Stimulated activated naive B cell treated with anti-CD40 and anti-IgM and Interleukin-4, amounts not matched to agents 10 μg/mL and 1 μg/mL and 100 μg/mL, for 72 hours (primary cell): Measurements from ENCODE around the gene ZNF593.
A peak's percentile ranks its signal among the peaks of the same experiment; 100 is the strongest.

Experiments used
- ATAC-seq, 2 donors: fragments of 150-1000 bp; cut with Tn5 transposase; replicated peaks; 2 replicates each; pipeline ENCODE4 v1.10.0; 2021; ENCODE audit warnings: moderate library complexity in 1 of 2
- DNase-seq: peaks from one replicate; pipeline ENCODE4 v3.0.0; 2021
- H3K27ac Mint-ChIP-seq: one replicate; pipeline ENCODE4 v1.8.0; 2022; ENCODE audit warnings: mild to moderate bottlenecking, mixed read lengths
- H3K27me3 Mint-ChIP-seq, 2 donors: one replicate each; pipeline ENCODE4 v1.8.0; 2022; ENCODE audit warnings: mixed read lengths in 2 of 2
- H3K36me3 Mint-ChIP-seq, 2 donors: one replicate each; pipeline ENCODE4 v1.8.0; 2022; ENCODE audit warnings: mixed read lengths in 2 of 2, mild to moderate bottlenecking in 1 of 2
- H3K4me1 Mint-ChIP-seq, 2 donors: one replicate each; pipeline ENCODE4 v1.8.0; 2022; ENCODE audit warnings: mixed read lengths in 2 of 2, mild to moderate bottlenecking in 1 of 2
- H3K4me3 Mint-ChIP-seq, 2 donors: one replicate each; pipeline ENCODE4 v1.8.0; 2022; ENCODE audit warnings: mild to moderate bottlenecking in 2 of 2, mixed read lengths in 2 of 2, moderate library complexity in 1 of 2
- H3K9me3 Mint-ChIP-seq, 2 donors: one replicate each; pipeline ENCODE4 v1.8.0; 2022; ENCODE audit warnings: mixed read lengths in 2 of 2, mild to moderate bottlenecking in 1 of 2

Gene ZNF593

GRCh38 chr1:26158908-26159742 lies 10.6 kb upstream of the ZNF593 start, which contains the start of gene FAM110D:
Gene FAM110D (plus strand): TSS chr1:26159079. CDS start chr1:26161292, 2,213 bp downstream.
- no peaks in the 10 kb centered on the region for H3K9me3 Mint-ChIP-seq
- no peaks in the 10 kb centered on the region for H3K36me3 Mint-ChIP-seq
- H3K4me3 Mint-ChIP-seq: no peak within 1 kb of the TSS
- ATAC-seq: no peak
- peaks cover 45 to 71% of the 10 kb centered on the region in 2 donors for H3K27me3 Mint-ChIP-seq
- no peak within 1 kb of the TSS for H3K27ac Mint-ChIP-seq
- peaks cover 6 to 11% of the 10 kb centered on the region in 2 donors for H3K4me1 Mint-ChIP-seq
- no peak for DNase-seq

GRCh38 chr1:26159743-26160039 lies 10.0 kb upstream of the ZNF593 start:
- no peak for ATAC-seq
- H3K9me3 Mint-ChIP-seq: no peaks in the 10 kb centered on the region
- H3K27me3 Mint-ChIP-seq: peaks cover 47 to 69% of the 10 kb centered on the region in 2 donors
- H3K36me3 Mint-ChIP-seq: no peaks in the 10 kb centered on the region
- no peak overlapping the region for H3K4me3 Mint-ChIP-seq
- H3K4me1 Mint-ChIP-seq: peaks cover 8 to 14% of the 10 kb centered on the region in 2 donors
- DNase-seq: no peak
- no peak overlapping the region for H3K27ac Mint-ChIP-seq

- no peak overlapping the region for H3K27ac Mint-ChIP-seq
- DNase-seq (no peak), ATAC-seq (no peak)
- H3K36me3 Mint-ChIP-seq: no peaks in the 10 kb centered on the region
- no peaks in the 10 kb centered on the region for H3K9me3 Mint-ChIP-seq
- peak overlapping the region; percentile 53 to 73 for H3K4me3 Mint-ChIP-seq
- H3K27me3 Mint-ChIP-seq: peaks cover 44 to 65% of the 10 kb centered on the region in 2 donors
- peaks cover 15 to 25% of the 10 kb centered on the region in 2 donors for H3K4me1 Mint-ChIP-seq
Observed at GRCh38 chr1:26160527-26161414, 8.9 kb upstream of the ZNF593 start.

GRCh38 chr1:26161415-26162219 lies 8.1 kb upstream of the ZNF593 start:
- Mint-ChIP-seq H3K27ac (no peak overlapping the region), H3K9me3 (no peaks in the 10 kb centered on the region), H3K4me1 (peaks cover 15 to 21% of the 10 kb centered on the region in 2 donors), H3K36me3 (no peaks in the 10 kb centered on the region), H3K27me3 (peaks cover 38 to 56% of the 10 kb centered on the region in 2 donors), H3K4me3 (peak overlapping the region; percentile 57 to 73)
- ATAC-seq (peak; percentile 56 to 68), DNase-seq (peak; percentile 33)

DNA sequence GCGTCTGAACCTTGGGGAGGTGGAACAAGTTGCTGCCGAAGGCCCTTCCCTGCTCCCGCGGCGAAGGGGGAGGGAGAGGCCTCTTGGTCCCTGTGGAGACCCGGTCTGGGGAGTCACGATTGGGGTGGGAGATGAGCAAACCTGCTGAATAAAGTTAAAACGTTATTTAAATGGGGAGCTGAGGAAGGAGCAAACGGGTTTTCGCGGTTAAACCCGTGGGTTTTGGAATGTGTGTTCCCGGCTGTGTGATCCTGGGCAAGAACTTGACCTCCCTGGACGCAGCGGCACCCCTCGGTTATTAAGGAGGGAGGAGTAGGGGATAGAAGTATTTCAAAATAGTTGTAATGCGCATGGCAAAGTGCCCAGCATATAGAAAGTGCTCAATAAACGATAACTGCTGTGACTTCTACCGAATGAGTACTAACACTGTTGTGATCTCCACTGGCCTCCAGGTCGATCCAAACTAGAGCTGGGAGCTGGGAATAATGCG lies 7.4 kb upstream of the ZNF593 start:
- no peaks in the 10 kb centered on the region for H3K36me3 Mint-ChIP-seq
- peak overlapping the region; percentile 57 to 68 for H3K4me3 Mint-ChIP-seq
- no peaks in the 10 kb centered on the region for H3K9me3 Mint-ChIP-seq
- no peak for ATAC-seq
- DNase-seq: no peak
- H3K27ac Mint-ChIP-seq: no peak overlapping the region
- H3K4me1 Mint-ChIP-seq: peaks cover 15 to 19% of the 10 kb centered on the region in 2 donors
- peaks cover 36 to 51% of the 10 kb centered on the region in 2 donors for H3K27me3 Mint-ChIP-seq

GRCh38 chr1:26163684-26164035 lies 6.0 kb upstream of the ZNF593 start:
- H3K4me3 Mint-ChIP-seq: peak overlapping the region in 1 of 2 donors; percentile 67
- no peaks in the 10 kb centered on the region for H3K36me3 Mint-ChIP-seq
- ATAC-seq (no peak), DNase-seq (no peak)
- no peak overlapping the region for H3K27ac Mint-ChIP-seq
- H3K27me3 Mint-ChIP-seq: peaks cover 25 to 45% of the 10 kb centered on the region in 2 donors
- peaks cover 15 to 19% of the 10 kb centered on the region in 2 donors for H3K4me1 Mint-ChIP-seq
- H3K9me3 Mint-ChIP-seq: no peaks in the 10 kb centered on the region

- Mint-ChIP-seq H3K4me1 (peaks cover 15 to 21% of the 10 kb centered on the region in 2 donors), H3K36me3 (no peaks in the 10 kb centered on the region), H3K27ac (no peak overlapping the region), H3K9me3 (no peaks in the 10 kb centered on the region), H3K27me3 (peaks cover 24 to 39% of the 10 kb centered on the region in 2 donors), H3K4me3 (peak overlapping the region; percentile 63 to 67)
- peak; percentile 73 to 74 for ATAC-seq
- peak; percentile 21 for DNase-seq
Observed at GRCh38 chr1:26164036-26164860, 5.5 kb upstream of the ZNF593 start.

DNA sequence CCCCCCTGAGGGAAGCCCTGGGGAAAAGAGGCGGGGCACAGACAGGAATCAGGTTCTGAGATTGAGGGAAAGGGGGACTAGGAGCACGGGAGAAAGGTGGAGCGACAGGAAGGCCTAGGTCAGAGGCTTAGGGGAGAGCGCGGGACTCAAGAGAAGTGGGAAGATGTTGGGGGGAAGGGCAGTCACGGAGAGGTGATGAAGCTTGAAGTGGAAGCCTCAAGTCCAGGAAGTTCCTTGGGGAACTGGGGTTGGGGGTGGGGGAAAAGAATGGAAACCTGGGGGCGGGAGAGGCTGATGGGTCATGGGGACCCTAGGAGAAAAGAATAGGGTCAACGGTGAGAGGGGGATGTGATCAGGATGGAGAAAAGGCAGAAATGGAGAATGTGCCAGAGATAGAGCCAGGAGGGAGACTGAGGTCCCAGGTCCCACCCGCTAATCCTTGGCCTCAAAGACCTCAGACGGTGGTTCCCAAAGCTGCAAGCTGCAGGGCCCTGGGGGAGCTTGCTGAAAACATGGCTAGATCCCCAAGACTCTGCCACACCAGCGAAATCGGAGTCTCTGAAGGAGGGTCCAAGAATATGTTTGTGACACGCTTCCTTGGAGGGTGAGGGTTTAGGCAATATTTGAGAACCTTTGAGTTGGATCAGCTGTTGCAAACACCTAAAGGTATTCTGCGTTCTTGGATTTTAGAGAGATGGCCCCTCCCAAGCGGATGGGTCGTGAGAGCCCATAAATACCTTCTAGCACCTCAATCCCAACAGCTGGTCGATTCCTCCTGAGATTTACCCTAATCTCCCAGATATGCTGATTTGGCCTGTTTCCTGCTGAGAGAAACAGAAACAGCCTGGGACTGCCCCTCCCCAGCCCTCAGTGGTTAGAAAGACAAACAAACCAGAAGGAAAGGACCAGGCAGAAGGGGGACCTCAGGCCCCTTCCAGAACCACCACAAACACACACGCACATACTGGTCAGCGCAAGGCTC lies 4.6 kb upstream of the ZNF593 start:
- H3K27ac Mint-ChIP-seq: no peak overlapping the region
- no peak for DNase-seq
- H3K36me3 Mint-ChIP-seq: peaks cover 0 to 3% of the 10 kb centered on the region in 2 donors

DNA sequence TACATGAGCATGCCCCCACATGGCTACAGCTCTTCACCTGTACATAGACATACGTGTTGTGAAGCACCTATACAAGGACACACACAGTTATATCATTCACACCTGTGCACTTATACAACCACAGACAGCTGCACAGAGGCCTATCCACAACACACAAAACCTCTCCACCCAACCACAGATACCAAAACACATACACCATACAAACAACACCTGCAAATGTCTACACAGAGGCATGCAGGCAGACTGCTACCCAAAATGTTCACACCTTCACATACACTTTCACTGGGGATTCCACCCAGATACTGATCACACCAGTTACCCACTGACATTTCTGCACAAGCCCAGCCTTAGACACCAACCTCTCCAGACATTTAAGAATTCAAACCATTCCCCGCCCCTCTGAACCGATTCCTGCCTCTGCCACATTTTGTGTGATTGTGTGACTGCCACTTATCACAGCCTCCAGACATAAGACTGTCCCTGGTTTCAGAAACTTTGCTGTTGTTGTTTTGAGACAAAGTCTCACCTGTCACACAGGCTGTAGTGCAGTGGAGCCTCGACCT lies 2.9 kb upstream of the ZNF593 start:
- H3K27me3 Mint-ChIP-seq: peaks cover 15 to 17% of the 10 kb centered on the region in 2 donors
- no peak overlapping the region for H3K4me3 Mint-ChIP-seq
- DNase-seq: no peak
- H3K4me1 Mint-ChIP-seq: peaks cover 24 to 42% of the 10 kb centered on the region in 2 donors
- no peaks in the 10 kb centered on the region for H3K9me3 Mint-ChIP-seq
- ATAC-seq: no peak
- no peak overlapping the region for H3K27ac Mint-ChIP-seq
- peaks cover 7 to 9% of the 10 kb centered on the region in 2 donors for H3K36me3 Mint-ChIP-seq

More for the DNA sequence above, 4.6 kb upstream of the ZNF593 start:
- peaks cover 19 to 30% of the 10 kb centered on the region in 2 donors for H3K27me3 Mint-ChIP-seq
- ATAC-seq: no peak
- H3K9me3 Mint-ChIP-seq: no peaks in the 10 kb centered on the region
- peaks cover 15 to 27% of the 10 kb centered on the region in 2 donors for H3K4me1 Mint-ChIP-seq
- H3K4me3 Mint-ChIP-seq: peak overlapping the region; percentile 63 to 66

DNA sequence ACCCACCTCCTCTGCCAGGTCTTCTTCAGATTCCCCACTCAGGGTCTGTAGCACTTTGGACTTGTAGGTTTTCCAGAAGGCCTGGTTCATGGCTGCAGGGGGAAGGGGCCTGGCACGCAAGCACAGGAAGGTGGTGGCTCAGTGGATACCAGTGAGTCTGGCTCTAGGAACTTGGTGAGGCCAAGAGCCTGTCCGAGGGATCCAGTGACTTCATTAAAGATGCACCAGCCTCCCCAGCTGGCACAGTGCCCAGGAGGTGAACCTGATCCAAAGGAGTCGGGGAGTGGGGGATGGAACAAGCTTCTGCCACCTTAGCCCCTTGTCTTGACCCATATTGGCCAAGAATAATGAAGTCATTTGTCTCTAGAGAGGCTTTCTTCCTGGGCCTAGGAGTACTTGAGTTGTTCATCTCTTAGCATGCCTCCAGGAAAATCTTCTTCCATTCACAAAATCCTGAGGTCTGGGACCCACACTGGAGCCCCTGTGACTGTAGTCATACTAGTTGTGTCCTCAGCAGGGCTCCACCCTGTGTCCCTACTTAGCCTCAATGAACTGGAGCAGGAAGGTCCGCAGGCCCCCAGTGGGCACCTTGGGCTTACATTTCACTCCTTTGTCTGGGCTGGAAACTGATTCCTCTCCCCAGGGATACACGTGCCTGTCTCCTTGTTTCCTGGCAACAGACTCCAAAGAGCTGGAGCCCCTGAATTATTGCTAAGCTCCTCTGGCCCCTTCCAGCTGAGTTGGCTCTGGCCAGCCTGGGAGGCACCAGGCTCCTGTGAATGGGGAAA lies 1.1 kb upstream of the ZNF593 start, which contains the start of gene C1orf232:
Gene C1orf232, minus strand, starts transcription at position 554 of the 788 bp plus-strand sequence. Its CDS starts 464 bp downstream, at position 90.
- peaks cover 20 to 37% of the 10 kb centered on the region in 2 donors for H3K4me1 Mint-ChIP-seq
- ATAC-seq (no peak), DNase-seq (no peak)
- peaks cover 7 to 9% of the 10 kb centered on the region in 2 donors for H3K36me3 Mint-ChIP-seq
- peak within 1 kb of the TSS; percentile 92 to 98 for H3K4me3 Mint-ChIP-seq
- peaks cover 9 to 10% of the 10 kb centered on the region in 2 donors for H3K27me3 Mint-ChIP-seq
- no peaks in the 10 kb centered on the region for H3K9me3 Mint-ChIP-seq
- H3K27ac Mint-ChIP-seq: peak within 1 kb of the TSS; percentile 97

GRCh38 chr1:26169198-26169554 lies 532 bp upstream of the ZNF593 start:
- peaks cover 21 to 42% of the 10 kb centered on the region in 2 donors for H3K4me1 Mint-ChIP-seq
- H3K27me3 Mint-ChIP-seq: peaks cover 9 to 10% of the 10 kb centered on the region in 2 donors
- H3K9me3 Mint-ChIP-seq: no peaks in the 10 kb centered on the region
- ATAC-seq: no peak
- peak overlapping the region; percentile 97 for H3K27ac Mint-ChIP-seq
- peaks cover 9 to 11% of the 10 kb centered on the region in 2 donors for H3K36me3 Mint-ChIP-seq
- peak overlapping the region; percentile 92 to 98 for H3K4me3 Mint-ChIP-seq
- no peak for DNase-seq
